K562 (cell line): ENCODE results near the gene C15orf61. TPM values are rescaled to one million over a fixed set of nuclear protein-coding genes. Genes with fewer than 3 reads are reported as not detected.
A peak's percentile ranks its signal among the peaks of the same experiment; 100 is the strongest.

Source experiments
- ATF6 ChIP-seq: sonication (generic); formaldehyde crosslinking; IDR thresholded peaks from 2 replicates; pipeline ENCODE4 v1.4.0; 2020; ENCODE audit warnings: mild to moderate bottlenecking, missing genetic modification reagents
- CTCF ChIP-seq, 3 experiments: IDR thresholded peaks in 2 of 3; conservative IDR thresholded peaks in 1 of 3; 2 replicates each; pipeline ENCODE4 v1.5.1; 2011 to 2012; ENCODE audit warnings: low read length in 3 of 3, mild to moderate bottlenecking in 3 of 3, control low read depth in 2 of 3, improper control_type of control experiment in 1 of 3, inconsistent platforms in 1 of 3, low read depth in 1 of 3, mixed read lengths in 1 of 3, moderate library complexity in 1 of 3; ENCODE audit not compliant: insufficient read depth in 2 of 3
- ESRRA ChIP-seq: fragments of 450-650 bp; IDR thresholded peaks from 2 replicates; pipeline ENCODE4 v1.6.1; 2014; ENCODE audit warnings: low read depth, mild to moderate bottlenecking, moderate library complexity, borderline replicate concordance
- HMGXB4 ChIP-seq: sonication (generic); formaldehyde crosslinking; IDR thresholded peaks from 2 replicates; pipeline ENCODE4 v1.8.1; 2023; ENCODE audit warnings: mild to moderate bottlenecking, missing genetic modification reagents
- MEF2D ChIP-seq: conservative IDR thresholded peaks from 2 replicates; pipeline ENCODE4 v1.6.1; 2016; ENCODE audit warnings: low read depth, missing genetic modification characterization, missing compliant biosample characterization
- NR2C1 ChIP-seq, 2 experiments: fragments of 450-650 bp; IDR thresholded peaks; 2 replicates each; pipeline ENCODE4 v1.6.1; 2017; ENCODE audit warnings: mild to moderate bottlenecking in 2 of 2, antibody characterized with exemption in 1 of 2, inconsistent platforms in 1 of 2, missing compliant biosample characterization in 1 of 2, missing genetic modification characterization in 1 of 2
- OTX1 ChIP-seq: fragments of 450-650 bp; formaldehyde crosslinking; IDR thresholded peaks from 2 replicates; pipeline ENCODE4 v1.4.0; 2022; ENCODE audit warnings: mild to moderate bottlenecking
- PBX2 ChIP-seq, 2 experiments: IDR thresholded peaks in 1 of 2; conservative IDR thresholded peaks in 1 of 2; 2 replicates each; pipeline ENCODE4 v1.6.1; 2016; ENCODE audit warnings: low read depth in 2 of 2, mild to moderate bottlenecking in 1 of 2, missing compliant biosample characterization in 1 of 2, missing genetic modification characterization in 1 of 2, moderate library complexity in 1 of 2
- POLR2A ChIP-seq: fragments of 450-650 bp; conservative IDR thresholded peaks from 2 replicates; pipeline ENCODE4 v1.6.1; 2016
- SIN3A ChIP-seq, 2 experiments: fragments of 150-350 bp in 1 of 2; IDR thresholded peaks; 2 replicates each; pipeline ENCODE4 v1.6.1; 2011 to 2016; ENCODE audit warnings: borderline replicate concordance in 2 of 2, low read depth in 2 of 2, low read length in 2 of 2, mild to moderate bottlenecking in 2 of 2, moderate library complexity in 2 of 2; ENCODE audit not compliant: control insufficient read depth in 1 of 2
- SRSF1 ChIP-seq: fragments of 200-400 bp; formaldehyde crosslinking; IDR thresholded peaks from 2 replicates; pipeline ENCODE4 v1.6.1; 2017; ENCODE audit warnings: mild to moderate bottlenecking, low read depth, low read length, moderate library complexity
- TAF1 ChIP-seq: IDR thresholded peaks from 2 replicates; pipeline ENCODE4 v1.6.1; 2011; ENCODE audit warnings: mild to moderate bottlenecking, low read length, moderate library complexity; ENCODE audit not compliant: insufficient read depth, control insufficient read depth, severe bottlenecking; ENCODE audit errors: extremely low read depth
- TBP ChIP-seq: optimal IDR thresholded peaks from 2 replicates; pipeline ENCODE3; 2011; ENCODE audit warnings: low read depth, low read length, improper control_type of control experiment
- polyA plus RNA-seq, 8 experiments: library from polyadenylated mRNA; depleted of rRNA in 4 of 8; stranded (reverse) in 5 of 8; unstranded in 3 of 8; fragments of >200 nt; fragmentation: Nextera tagmentation in 2 of 8; fragmentation: Illumina TruSeq in 1 of 8; extraction: Ambion mirVana in 2 of 8; extraction: Trizol in 1 of 8; gene quantifications; 2 replicates each; pipeline versions ENCODE4 v1.2.1 to v1.2.3, GENCODE V29; 2011 to 2014; ENCODE audit warnings: inconsistent platforms in 1 of 8, missing spikeins in 1 of 8
- total RNA-seq, 7 experiments: library from RNA; depleted of rRNA in 6 of 7; stranded (reverse); fragments of >200 nt in 6 of 7; fragmentation: Illumina TruSeq in 2 of 7; extraction: Trizol in 2 of 7; gene quantifications; 2 replicates each; pipeline versions ENCODE4 v1.2.1 to v1.2.3, GENCODE V29; 2011 to 2021; ENCODE audit warnings: low replicate concordance in 1 of 7

C15orf61 gene
- total and polyA plus RNA-seq, 9 of the 15 experiments (the other 6 are each of a cell fraction or from before 2014, with no cell fraction given) = 1.6 to 10.5 (median 4.3) TPM

- peak; percentile 53; the same call in 1 of the 2 replicates for TF ChIP-seq ESRRA
- peak; percentile 96 for TF ChIP-seq NR2C1 (IDR thresholded peaks at IDR 0.05)
- TF ChIP-seq NR2C1 (tag; IDR thresholded peaks at IDR 0.05) = peak; percentile 97
- peak; percentile 75 for TF ChIP-seq TBP
- no peak for TF ChIP-seq PBX2 (CRISPR knock-in tag; IDR thresholded peaks at IDR 0.05; ENCODE audit: low read depth)
- no peak for TF ChIP-seq PBX2 (tag; conservative IDR thresholded peaks at IDR 0.05; ENCODE audit: low read depth)
- TF ChIP-seq TAF1 = peak; percentile 83
- TF ChIP-seq MEF2D (tag) = no peak
- peak; percentile 34 to 60; a peak in 2 of 4 replicates for TF ChIP-seq SIN3A (IDR thresholded peaks at IDR 0.05; ENCODE audit: borderline replicate concordance in 2 of 2, control insufficient read depth in 1 of 2, low read depth in 2 of 2, low read length in 2 of 2)
- no peak for TF ChIP-seq ATF6 (CRISPR knock-in tag)
- no peak for TF ChIP-seq HMGXB4 (CRISPR knock-in tag)
- TF ChIP-seq SRSF1 = 0 out of 2 replicates have a peak, but pooled peaks have one; percentile 50
- TF ChIP-seq POLR2A = peak; percentile 81
- TF ChIP-seq CTCF (IDR thresholded peaks at IDR 0.05 in 2 of 3, conservative IDR thresholded peaks at IDR 0.05 in 1 of 3; ENCODE audit: insufficient read depth in 2 of 3, low read depth in 1 of 3, low read length in 3 of 3) = 0 out of 6 replicates have a peak, but pooled peaks of 1 of the 3 experiments have one; percentile 3
- 0 out of 2 replicates have a peak, but pooled peaks have one; percentile 28 for TF ChIP-seq OTX1 (CRISPR knock-in tag)
Measured at GRCh38 chr15:67542420-67543347, 21.8 kb downstream of the C15orf61 start, which contains the start of gene MAP2K5 (continued).
